AG08395 (cell line): ENCODE measurements around the gene SLX9.
"Not testable (repeated sequence)": the region's sequence is repeated elsewhere in the genome, so short reads cannot be mapped to it uniquely, and the experiment has no call there.

Experiments
- DNase-seq: peaks from one replicate; pipeline ENCODE4 v3.0.0; 2012; ENCODE audit warnings: mixed read lengths, low spot score

The SLX9 gene

DNA sequence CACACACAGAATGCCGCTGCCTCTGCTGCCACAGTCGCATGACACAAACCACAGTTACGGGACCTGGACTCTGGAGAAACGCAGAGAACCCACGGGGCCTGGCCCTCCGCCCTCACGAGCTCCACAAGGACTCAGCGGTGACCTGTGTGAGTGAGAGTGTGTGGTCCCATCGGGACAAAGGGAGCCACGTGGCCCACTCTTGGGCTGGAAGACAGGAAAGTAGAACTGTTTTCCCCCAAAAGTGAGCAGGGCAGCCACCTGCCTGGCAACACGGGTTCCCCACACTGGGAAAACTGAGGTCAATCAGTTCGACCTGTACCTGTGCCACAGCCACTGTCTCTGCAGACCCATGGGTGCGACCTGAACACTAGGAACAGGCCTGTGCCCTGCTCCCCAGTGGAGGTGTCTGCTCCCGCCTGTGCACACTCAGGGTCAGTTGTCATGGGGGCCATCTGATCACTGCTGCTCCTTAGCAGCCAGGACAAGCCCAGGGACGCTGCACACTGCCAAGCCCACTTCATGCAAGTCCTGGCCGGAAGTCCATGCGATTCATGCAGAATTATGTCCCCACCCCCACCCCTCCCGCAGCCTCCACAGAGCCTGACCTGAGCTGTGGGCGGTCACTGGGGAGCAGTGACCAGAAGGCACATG, 80.2 kb downstream of the SLX9 start:
- DNase-seq = no peak

DNA sequence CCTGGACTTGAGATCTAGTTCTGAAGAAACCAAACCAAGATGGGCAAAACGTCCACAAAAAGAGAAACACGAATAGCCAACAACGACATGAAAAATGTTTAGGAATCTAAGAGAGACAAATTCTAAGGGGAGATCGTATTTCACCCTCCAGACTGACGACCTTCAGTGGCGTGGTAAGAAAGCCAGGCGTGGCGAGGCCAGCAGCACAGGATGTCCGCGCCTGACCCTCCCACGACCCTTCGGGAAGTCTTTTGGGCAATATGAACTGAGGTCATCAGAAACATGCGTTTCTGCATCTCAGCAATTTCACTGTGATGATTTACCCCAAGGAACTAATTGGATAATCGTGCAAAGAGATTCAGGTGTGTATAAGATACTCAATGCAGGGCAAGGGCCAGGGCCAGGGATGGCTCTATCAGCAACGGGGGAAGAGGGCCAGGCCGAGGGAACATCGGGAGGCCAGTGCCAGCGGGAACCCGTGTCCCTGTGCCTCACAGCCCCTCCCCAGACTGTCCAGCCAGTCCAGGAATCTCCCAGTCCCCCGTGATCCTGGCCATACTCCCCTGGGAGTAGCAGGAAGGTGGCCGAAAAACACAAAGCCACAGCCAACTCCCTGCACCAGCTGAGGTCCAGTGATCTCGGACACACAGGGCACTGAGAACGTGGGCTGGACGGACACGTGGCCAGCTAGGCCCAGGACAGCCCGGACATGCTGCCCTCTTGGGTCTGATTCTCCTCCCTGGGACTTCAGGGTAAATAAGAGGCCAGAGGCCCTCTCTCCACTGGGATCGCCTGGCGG, 81.0 kb downstream of the SLX9 start:
- DNase-seq = no peak

DNA sequence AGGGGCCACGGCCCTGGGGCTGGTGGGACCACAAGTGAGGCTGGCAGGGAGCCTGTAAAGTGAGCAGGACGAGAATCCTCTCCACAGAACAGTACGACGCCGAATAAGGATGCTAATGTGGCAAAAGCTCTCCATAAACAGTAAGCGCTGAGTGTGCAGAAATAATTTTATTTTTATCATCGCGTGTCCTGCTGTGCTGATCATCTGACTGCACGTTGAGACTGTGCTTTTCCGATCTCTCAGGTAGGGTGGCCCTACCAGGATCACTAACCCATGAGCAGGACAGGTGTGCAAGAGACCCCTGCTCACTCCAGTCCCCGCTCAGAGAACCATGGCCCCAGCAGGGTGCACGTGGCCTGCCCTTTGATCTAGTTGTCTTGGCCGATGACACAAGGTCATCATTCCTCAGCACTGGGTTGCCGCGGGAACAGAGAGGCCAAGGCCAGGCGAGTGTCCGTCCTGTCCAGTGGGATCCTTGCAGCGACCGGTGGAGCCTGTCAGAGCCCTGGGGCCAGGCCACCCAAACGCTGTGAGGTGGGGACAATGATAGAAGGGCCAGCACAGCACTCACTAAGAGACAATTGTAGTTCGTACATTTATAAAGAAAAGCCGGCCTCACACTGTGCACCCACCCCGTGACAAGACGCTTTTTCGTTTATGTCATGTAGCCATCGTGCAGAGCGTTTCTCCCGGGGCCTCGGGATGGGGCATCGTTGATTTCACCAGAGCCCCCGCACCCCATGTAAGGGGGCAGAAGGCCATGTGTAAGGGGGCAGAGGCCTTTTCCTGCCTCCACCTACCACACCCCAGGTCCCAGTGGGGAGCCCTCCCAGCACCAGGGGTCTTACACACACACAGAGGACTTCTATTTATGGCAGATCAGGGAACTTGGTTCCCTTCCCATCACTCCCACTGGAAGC, 81.9 kb downstream of the SLX9 start:
- DNase-seq = no peak

DNA sequence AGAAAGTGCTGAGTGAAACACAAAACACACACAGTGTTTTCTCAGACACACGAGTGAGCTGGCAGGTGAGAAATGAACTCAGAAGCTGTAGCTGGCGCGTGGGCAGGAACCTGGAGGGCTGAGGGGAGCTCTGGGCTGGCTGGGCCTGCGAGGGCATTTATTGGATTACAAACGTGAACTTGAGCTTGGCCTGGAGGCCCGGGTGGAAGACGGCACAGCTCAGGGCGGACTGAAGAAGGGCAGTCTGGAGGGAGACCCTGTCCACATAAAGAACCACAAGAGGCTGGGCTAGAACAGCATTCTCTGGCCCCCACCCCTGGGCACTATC, 82.5 kb downstream of the SLX9 start:
- DNase-seq = no peak

DNA sequence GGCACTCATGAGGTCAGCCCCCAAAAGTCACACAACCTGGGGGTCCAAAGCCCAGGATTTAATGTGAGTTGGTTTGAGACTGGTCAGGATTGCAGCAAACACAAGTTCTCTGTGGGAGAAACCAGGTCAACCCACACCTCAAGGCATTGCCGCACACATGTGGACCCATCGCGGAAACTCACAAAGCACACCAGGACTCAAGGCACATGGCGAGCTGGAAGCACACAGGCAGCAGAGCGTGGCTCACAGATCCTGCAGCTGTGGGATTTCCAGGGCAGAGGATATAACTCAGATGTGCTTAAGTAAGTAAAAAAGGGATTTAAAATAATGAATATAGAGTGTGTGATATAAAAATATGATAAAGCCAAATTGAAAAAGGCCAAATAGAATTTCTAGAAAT, 82.9 kb downstream of the SLX9 start:
- no peak for DNase-seq

DNA sequence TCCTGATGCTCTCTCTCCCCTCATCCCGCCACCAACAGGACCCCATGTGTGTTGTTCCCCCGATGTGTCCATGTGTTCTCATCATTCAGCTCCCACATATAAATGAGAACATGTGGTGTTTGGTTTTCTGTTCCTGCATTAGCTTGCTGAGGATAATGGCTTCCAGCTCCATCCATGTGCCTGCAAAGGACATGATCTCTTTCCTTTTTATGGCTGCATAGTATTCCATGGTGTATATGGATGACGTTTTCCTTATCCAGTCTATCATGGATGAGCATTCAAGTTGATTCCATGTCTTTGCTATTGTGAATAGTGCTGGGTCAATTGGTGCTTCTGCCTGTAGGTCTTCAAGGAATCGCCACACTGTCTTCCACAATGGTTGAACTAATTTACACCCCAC, 84.7 kb downstream of the SLX9 start:
- not testable (repeated sequence) for DNase-seq

DNA sequence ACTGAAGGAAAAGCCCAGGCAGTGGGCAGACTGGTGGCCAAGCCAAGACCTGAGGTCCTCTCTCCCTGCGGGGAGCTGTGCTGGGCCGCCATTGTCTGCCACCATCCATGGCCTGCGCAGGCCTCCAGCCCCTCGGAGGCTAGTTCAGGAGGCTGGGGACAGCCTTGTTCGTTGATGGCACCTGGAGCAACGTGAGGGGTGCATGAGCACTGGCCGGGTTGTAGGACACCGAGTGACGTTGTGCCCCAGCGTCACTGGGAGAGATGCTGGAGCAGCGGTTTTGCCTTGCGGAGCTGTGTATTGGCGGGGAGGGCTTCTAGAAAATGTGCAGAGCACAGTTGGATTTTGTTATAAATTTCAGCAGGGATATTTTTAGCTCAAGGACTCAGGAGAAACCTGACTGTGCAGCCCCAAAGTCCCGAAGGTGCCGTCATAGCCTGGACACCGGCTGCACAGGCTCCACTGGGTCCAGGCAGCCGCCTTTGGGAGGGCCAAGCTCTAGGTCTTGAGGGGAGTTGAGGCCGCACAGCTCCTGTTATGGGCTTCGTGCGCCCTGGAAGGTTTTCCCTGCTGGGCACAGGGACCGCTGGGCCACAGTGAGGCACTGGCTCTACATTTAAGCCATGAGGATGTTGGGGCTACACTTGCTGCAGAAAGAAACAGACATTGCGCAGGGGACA, 86.4 kb downstream of the SLX9 start:
- no peak for DNase-seq
